HAP-1 (cell line): ENCODE results near the gene WT1.
A peak's percentile ranks its signal among the peaks of the same experiment; 100 is the strongest.

Experiments used
- DNase-seq, 2 experiments: peaks; one replicate each; pipeline ENCODE4 v3.0.0-alpha.2; 2016 to 2020; ENCODE audit warnings: low spot score in 2 of 2
- H3K27me3 ChIP-seq: fragments of 250-450 bp; sonication (Bioruptor Pico); 2 replicates; pipeline ENCODE4 v1.5.1; 2020; ENCODE audit warnings: low read depth, mild to moderate bottlenecking, moderate library complexity
- H3K36me3 ChIP-seq: fragments of 250-450 bp; sonication (Bioruptor Pico); replicated peaks from 2 replicates; pipeline ENCODE4 v1.5.1; 2020; ENCODE audit warnings: mild to moderate bottlenecking
- H3K4me1 ChIP-seq: fragments of 250-450 bp; sonication (Bioruptor Pico); 2 replicates; pipeline ENCODE4 v1.5.1; 2020; ENCODE audit warnings: mild to moderate bottlenecking
- H3K4me3 ChIP-seq: fragments of 250-450 bp; sonication (Bioruptor Pico); 2 replicates; pipeline ENCODE4 v1.5.1; 2020; ENCODE audit warnings: mild to moderate bottlenecking, moderate library complexity
- H3K9me3 ChIP-seq: fragments of 250-450 bp; sonication (Bioruptor Pico); 2 replicates; pipeline ENCODE4 v1.5.1; 2020; ENCODE audit warnings: mild to moderate bottlenecking, moderate library complexity
- in situ Hi-C: fragments of 300-500 bp; cut with MboI; formaldehyde crosslinking; loops from 3 replicates; pipeline ENCODE4 v1.14.3; 2020; ENCODE audit warnings: low sequenced_read_pairs, inconsistent platforms, mixed read lengths

Gene WT1

GRCh38 chr11:32448232-32448631, 12.9 kb upstream of the WT1 start:
- Histone ChIP-seq H3K36me3 (no peaks in the 10 kb centered on the region), H3K4me3 (no peak overlapping the region), H3K4me1 (no peaks in the 10 kb centered on the region), H3K27me3 (peaks cover 4% of the 10 kb centered on the region; the same call in 1 of the 2 replicates), H3K9me3 (no peaks in the 10 kb centered on the region)
- DNase-seq: peak; percentile 53 to 58
- in situ Hi-C loops: no loop called here

GRCh38 chr11:32447252-32447651, 11.9 kb upstream of the WT1 start:
- peaks cover 4% of the 10 kb centered on the region; the same call in 1 of the 2 replicates for H3K27me3 ChIP-seq
- H3K9me3 ChIP-seq: no peaks in the 10 kb centered on the region
- H3K4me3 ChIP-seq: no peak overlapping the region
- no peaks in the 10 kb centered on the region for H3K36me3 ChIP-seq
- DNase-seq: no peak
- H3K4me1 ChIP-seq: no peaks in the 10 kb centered on the region
- in situ Hi-C loops: no loop called here

- no peaks in the 10 kb centered on the region for H3K4me1 ChIP-seq
- in situ Hi-C loops: no loop called here
- peaks cover 4% of the 10 kb centered on the region; the same call in 1 of the 2 replicates for H3K27me3 ChIP-seq
These were observed 10.9 kb upstream of the WT1 start for GRCh38 chr11:32446227-32446626.

GRCh38 chr11:32444186-32444585, 8.8 kb upstream of the WT1 start:
- no peaks in the 10 kb centered on the region for H3K9me3 ChIP-seq
- H3K27me3 ChIP-seq: peaks cover 4% of the 10 kb centered on the region; the same call in 1 of the 2 replicates
- no peak overlapping the region for H3K4me3 ChIP-seq
- H3K36me3 ChIP-seq: no peaks in the 10 kb centered on the region
- DNase-seq: no peak
- H3K4me1 ChIP-seq: no peaks in the 10 kb centered on the region
- in situ Hi-C loops: no loop called here

More at GRCh38 chr11:32446227-32446626, 10.9 kb upstream of the WT1 start:
- no peaks in the 10 kb centered on the region for H3K9me3 ChIP-seq
- DNase-seq: no peak
- no peaks in the 10 kb centered on the region for H3K36me3 ChIP-seq
- no peak overlapping the region for H3K4me3 ChIP-seq

GRCh38 chr11:32440916-32441315, 5.6 kb upstream of the WT1 start:
- in situ Hi-C loops: no loop called here
- Histone ChIP-seq H3K27me3 (peaks cover 4% of the 10 kb centered on the region; the same call in 1 of the 2 replicates), H3K4me3 (no peak overlapping the region), H3K36me3 (no peaks in the 10 kb centered on the region), H3K9me3 (no peaks in the 10 kb centered on the region), H3K4me1 (peaks cover under 1% of the 10 kb centered on the region; the same call in 1 of the 2 replicates)
- DNase-seq: no peak

GRCh38 chr11:32440312-32440908, 5.1 kb upstream of the WT1 start:
- H3K27me3 ChIP-seq: peaks cover 4% of the 10 kb centered on the region; the same call in 1 of the 2 replicates
- in situ Hi-C loops: no loop called here

GRCh38 chr11:32439501-32440210, 4.3 kb upstream of the WT1 start:
- DNase-seq: no peak
- Histone ChIP-seq H3K27me3 (peaks cover 4% of the 10 kb centered on the region; the same call in 1 of the 2 replicates), H3K4me1 (peaks cover 5% of the 10 kb centered on the region; the same call in 1 of the 2 replicates), H3K4me3 (no peak overlapping the region), H3K9me3 (no peaks in the 10 kb centered on the region), H3K36me3 (no peaks in the 10 kb centered on the region)
- in situ Hi-C loops: no loop called here

More at GRCh38 chr11:32440312-32440908, 5.1 kb upstream of the WT1 start:
- Histone ChIP-seq H3K4me1 (peaks cover 5% of the 10 kb centered on the region; the same call in 1 of the 2 replicates), H3K4me3 (no peak overlapping the region), H3K9me3 (no peaks in the 10 kb centered on the region), H3K36me3 (no peaks in the 10 kb centered on the region)
- DNase-seq: no peak

GRCh38 chr11:32438866-32439489, 3.6 kb upstream of the WT1 start:
- Histone ChIP-seq H3K4me3 (no peak overlapping the region), H3K4me1 (peaks cover 5% of the 10 kb centered on the region; the same call in 1 of the 2 replicates), H3K36me3 (no peaks in the 10 kb centered on the region), H3K9me3 (no peaks in the 10 kb centered on the region), H3K27me3 (peaks cover 4% of the 10 kb centered on the region; the same call in 1 of the 2 replicates)
- in situ Hi-C loops: no loop called here
- DNase-seq: no peak

GRCh38 chr11:32438346-32438865, 3.1 kb upstream of the WT1 start:
- Histone ChIP-seq H3K36me3 (peaks cover 2% of the 10 kb centered on the region), H3K4me3 (no peak overlapping the region), H3K9me3 (peaks cover 2% of the 10 kb centered on the region; the same call in 1 of the 2 replicates), H3K27me3 (no peaks in the 10 kb centered on the region), H3K4me1 (peaks cover 9% of the 10 kb centered on the region; the same call in 1 of the 2 replicates)
- in situ Hi-C loops: no loop called here
- no peak for DNase-seq

GRCh38 chr11:32437495-32438345, 2.4 kb upstream of the WT1 start:
- Histone ChIP-seq H3K36me3 (peaks cover 7% of the 10 kb centered on the region), H3K9me3 (peaks cover 3% of the 10 kb centered on the region; the same call in 1 of the 2 replicates), H3K4me3 (no peak overlapping the region), H3K4me1 (peaks cover 9% of the 10 kb centered on the region; the same call in 1 of the 2 replicates), H3K27me3 (no peaks in the 10 kb centered on the region)
- no peak for DNase-seq
- in situ Hi-C loops: no loop called here

GRCh38 chr11:32436751-32437494, 1.6 kb upstream of the WT1 start:
- no peak for DNase-seq
- Histone ChIP-seq H3K4me1 (peaks cover 9% of the 10 kb centered on the region; the same call in 1 of the 2 replicates), H3K36me3 (peaks cover 7% of the 10 kb centered on the region), H3K9me3 (peaks cover 3% of the 10 kb centered on the region; the same call in 1 of the 2 replicates), H3K27me3 (no peaks in the 10 kb centered on the region), H3K4me3 (no peak overlapping the region)
- in situ Hi-C loops: no loop called here

- H3K9me3 ChIP-seq: peaks cover 3% of the 10 kb centered on the region; the same call in 1 of the 2 replicates
- in situ Hi-C loops: no loop called here
- H3K27me3 ChIP-seq: no peaks in the 10 kb centered on the region
- peaks cover 9% of the 10 kb centered on the region; the same call in 1 of the 2 replicates for H3K4me1 ChIP-seq
- peaks cover 7% of the 10 kb centered on the region for H3K36me3 ChIP-seq
- peak in 1 of 2 experiments; percentile 24 for DNase-seq
- H3K4me3 ChIP-seq: peak overlapping the region; percentile 59
These were observed 807 bp upstream of the WT1 start for GRCh38 chr11:32435942-32436750.
